Cerebellar cortex (tissue), 1 donor: ENCODE data around the gene DEPDC5.
"Not testable (repeated sequence)": the region's sequence is repeated elsewhere in the genome, so short reads cannot be mapped to it uniquely, and the experiment has no call there.

ENCODE experiments used
- DNase-seq: peaks from one replicate; pipeline ENCODE4 v3.0.0-alpha.2; 2015; ENCODE audit warnings: low spot score

The DEPDC5 gene

GRCh38 chr22:31749636-31750364 lies 4.0 kb upstream of the DEPDC5 start, which contains the start of gene PRR14L:
TSS of gene PRR14L (minus strand) at chr22:31750132. CDS start at chr22:31738860, 11,272 bp downstream.
- peak; percentile 98 for DNase-seq

- no peak for DNase-seq
Measured at GRCh38 chr22:31750365-31751284, 3.2 kb upstream of the DEPDC5 start.

- peak; percentile 7 for DNase-seq
Measured at GRCh38 chr22:31752096-31752847, 1.5 kb upstream of the DEPDC5 start.

GRCh38 chr22:31753005-31753633 lies 700 bp upstream of the DEPDC5 start:
- peak; percentile 86 for DNase-seq

- DNase-seq: peak; percentile 4
Measured at GRCh38 chr22:31754813-31755212, 994 bp downstream of the DEPDC5 start.

GRCh38 chr22:31757265-31757664 lies 3.4 kb downstream of the DEPDC5 start:
- no peak for DNase-seq

GRCh38 chr22:31758860-31759259 lies 5.0 kb downstream of the DEPDC5 start:
- DNase-seq: not testable (repeated sequence)

GRCh38 chr22:31764785-31765184 lies 11.0 kb downstream of the DEPDC5 start:
- DNase-seq: no peak

- no peak for DNase-seq
Measured at GRCh38 chr22:31768422-31769059, 14.7 kb downstream of the DEPDC5 start.

GRCh38 chr22:31773416-31773815 lies 19.6 kb downstream of the DEPDC5 start:
- DNase-seq: no peak

- DNase-seq: no peak
Measured at GRCh38 chr22:31776231-31776630, 22.4 kb downstream of the DEPDC5 start.

GRCh38 chr22:31789803-31790202 lies 36.0 kb downstream of the DEPDC5 start:
- DNase-seq: no peak

- no peak for DNase-seq
Measured at GRCh38 chr22:31790240-31790639, 36.4 kb downstream of the DEPDC5 start.

GRCh38 chr22:31799358-31799757 lies 45.5 kb downstream of the DEPDC5 start:
- DNase-seq: not testable (repeated sequence)

- no peak for DNase-seq
Measured at GRCh38 chr22:31800065-31800464, 46.2 kb downstream of the DEPDC5 start.

- not testable (repeated sequence) for DNase-seq
Measured at GRCh38 chr22:31800861-31801260, 47.0 kb downstream of the DEPDC5 start.

- DNase-seq: no peak
Measured at GRCh38 chr22:31802575-31802974, 48.8 kb downstream of the DEPDC5 start.

GRCh38 chr22:31806751-31807150 lies 52.9 kb downstream of the DEPDC5 start:
- DNase-seq: no peak

- no peak for DNase-seq
Measured at GRCh38 chr22:31812977-31813605, 59.3 kb downstream of the DEPDC5 start.

GRCh38 chr22:31813898-31814297 lies 60.1 kb downstream of the DEPDC5 start:
- not testable (repeated sequence) for DNase-seq

- DNase-seq: no peak
Measured at GRCh38 chr22:31814942-31815341, 61.1 kb downstream of the DEPDC5 start.
